ENCODE results near the gene WDFY4.

WDFY4 gene

DNA sequence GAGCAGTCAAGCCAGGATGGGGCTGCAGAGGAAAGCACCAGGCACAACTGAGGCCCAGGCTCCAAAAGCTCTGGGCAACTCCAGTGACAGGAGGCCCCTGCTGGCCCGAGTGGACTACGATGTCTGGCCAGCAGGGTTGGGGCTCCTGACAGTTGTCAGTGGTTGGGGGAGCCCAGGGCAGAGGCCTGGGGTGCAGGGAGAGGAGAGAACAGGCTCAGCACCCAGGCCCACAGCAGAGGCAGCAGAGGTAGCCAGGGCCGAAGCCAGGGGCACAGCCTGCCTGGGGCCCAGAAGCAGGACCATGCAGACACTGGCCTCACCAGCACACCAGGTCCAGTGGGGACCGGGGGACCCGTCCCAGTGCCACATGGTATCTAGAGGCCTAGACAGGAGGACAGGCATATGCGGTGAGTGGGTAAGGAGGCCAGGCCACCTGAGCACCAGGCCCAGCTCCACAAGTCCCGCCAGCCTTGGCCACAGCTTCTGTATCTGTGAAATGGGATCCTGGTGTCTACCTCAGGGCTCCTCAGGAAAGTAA lies 301.0 kb downstream of the WDFY4 start:
- ATAC-seq (no peak), DNase-seq (no peak)

- DNase-seq = no peak
Measured at GRCh38 chr10:48990226-48990625, 305.6 kb downstream of the WDFY4 start.

GRCh38 chr10:48993627-48994026 lies 309.0 kb downstream of the WDFY4 start:
- DNase-seq (no peak), ATAC-seq (no peak)

More at GRCh38 chr10:48990226-48990625, 305.6 kb downstream of the WDFY4 start:
- no peak for ATAC-seq

GRCh38 chr10:48996329-48996728 lies 311.7 kb downstream of the WDFY4 start:
- ATAC-seq (no peak), DNase-seq (no peak)

GRCh38 chr10:48999346-48999745 lies 314.7 kb downstream of the WDFY4 start:
- DNase-seq (no peak), ATAC-seq (no peak)

- DNase-seq (no peak), ATAC-seq (no peak)
Measured at GRCh38 chr10:49000437-49001398, 316.0 kb downstream of the WDFY4 start.

DNA sequence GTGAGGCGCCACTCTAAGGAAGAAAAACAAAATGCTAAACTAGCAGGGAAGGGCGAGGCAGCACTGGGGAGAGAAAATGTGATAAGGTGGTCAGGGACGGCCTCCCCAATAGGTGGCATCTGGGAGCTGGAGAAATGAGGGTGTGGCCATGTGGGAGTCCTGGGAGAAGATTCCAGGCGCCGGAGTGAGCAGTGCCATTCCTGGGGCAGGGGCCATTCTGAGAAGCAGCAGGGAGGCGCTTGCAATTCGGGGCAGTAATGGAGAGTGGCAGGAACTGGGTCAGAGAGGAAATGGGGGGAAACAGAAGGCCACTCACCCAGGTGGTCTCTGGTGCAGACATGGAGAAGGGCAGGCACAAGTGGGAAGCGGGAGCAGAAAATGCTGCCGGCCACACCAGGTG lies 316.7 kb downstream of the WDFY4 start:
- DNase-seq (no peak), ATAC-seq (no peak)

GRCh38 chr10:49001870-49002672 lies 317.4 kb downstream of the WDFY4 start:
- ATAC-seq = no peak

GRCh38 chr10:49005270-49005669 lies 320.6 kb downstream of the WDFY4 start:
- no peak for ATAC-seq
- DNase-seq = no peak

More at GRCh38 chr10:49001870-49002672, 317.4 kb downstream of the WDFY4 start:
- no peak for DNase-seq

DNA sequence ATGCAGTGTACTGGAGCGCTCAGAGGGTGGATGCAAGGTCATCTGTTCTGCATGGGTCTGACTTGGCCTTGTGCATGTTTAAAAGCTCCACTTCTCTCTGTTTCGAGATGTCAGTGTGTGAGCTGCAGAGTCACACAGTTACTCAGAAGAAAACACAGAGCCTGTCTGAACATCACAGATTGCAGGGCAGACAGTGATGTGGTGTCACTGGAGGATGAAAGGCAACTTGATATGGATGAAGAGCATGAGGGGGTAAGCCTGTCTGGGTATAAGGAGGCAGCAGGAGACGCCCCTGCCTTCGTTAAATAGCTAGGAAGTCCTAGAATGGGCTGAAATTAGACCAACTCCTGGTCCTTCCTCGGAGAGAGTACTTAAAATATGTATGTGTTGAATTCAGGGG lies 322.5 kb downstream of the WDFY4 start:
- DNase-seq (no peak), ATAC-seq (no peak)

DNA sequence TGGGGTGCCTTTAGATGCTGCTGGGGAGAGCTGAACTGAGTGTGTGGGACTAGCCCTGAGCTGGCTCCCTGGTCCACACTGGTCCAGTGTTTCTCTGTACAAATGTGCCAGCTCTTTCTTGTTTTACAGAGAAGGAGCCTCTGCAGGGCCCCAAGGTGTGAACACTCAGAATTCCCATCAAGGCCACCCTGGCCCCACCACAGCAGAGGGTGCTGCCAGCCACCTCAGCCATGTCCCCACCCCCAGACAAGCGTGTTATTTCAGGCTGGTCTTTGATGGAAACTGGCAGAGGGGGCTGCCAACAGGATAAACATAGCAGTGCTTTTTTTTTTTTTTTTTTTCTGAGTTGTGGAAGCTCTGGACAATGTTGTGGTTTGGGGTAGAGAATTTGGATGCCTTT lies 323.4 kb downstream of the WDFY4 start:
- DNase-seq (no peak), ATAC-seq (no peak)

- no peak for ATAC-seq
- DNase-seq = no peak
Measured at GRCh38 chr10:49008505-49009198, 324.0 kb downstream of the WDFY4 start.

GRCh38 chr10:49009199-49009979 lies 324.7 kb downstream of the WDFY4 start:
- DNase-seq = no peak
- no peak for ATAC-seq

- ATAC-seq = no peak
Measured at GRCh38 chr10:49010295-49010694, 325.6 kb downstream of the WDFY4 start.

DNA sequence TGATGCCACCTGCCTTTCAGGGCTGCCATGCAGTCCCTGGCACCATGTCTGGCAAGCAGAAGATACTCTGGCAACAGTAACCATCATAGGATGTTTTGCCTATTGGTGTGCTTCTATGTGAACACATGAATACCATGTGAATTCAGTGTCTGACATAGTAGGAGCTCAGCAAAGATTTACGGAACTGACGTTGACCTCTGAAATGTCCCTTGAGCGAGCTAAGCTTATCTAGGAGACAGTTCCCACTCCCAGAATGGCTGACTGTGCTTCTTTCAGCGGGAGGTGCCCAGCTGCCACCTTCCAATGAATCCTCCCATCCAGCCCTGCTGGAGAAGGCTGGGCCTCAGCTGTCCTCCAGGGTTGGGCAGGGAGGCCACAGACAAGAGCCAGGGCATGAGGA lies 326.2 kb downstream of the WDFY4 start:
- ATAC-seq (no peak), DNase-seq (no peak)

More at GRCh38 chr10:49010295-49010694, 325.6 kb downstream of the WDFY4 start:
- no peak for DNase-seq

- DNase-seq = no peak
- ATAC-seq = no peak
Measured at GRCh38 chr10:49011756-49012155, 327.1 kb downstream of the WDFY4 start.

GRCh38 chr10:49012603-49013002 lies 327.9 kb downstream of the WDFY4 start:
- DNase-seq (no peak), ATAC-seq (no peak)

GRCh38 chr10:49015700-49016099 lies 331.0 kb downstream of the WDFY4 start:
- DNase-seq = no peak
- ATAC-seq = no peak

GRCh38 chr10:49021685-49022084 lies 337.0 kb downstream of the WDFY4 start:
- no peak for DNase-seq
- no peak for ATAC-seq

DNA sequence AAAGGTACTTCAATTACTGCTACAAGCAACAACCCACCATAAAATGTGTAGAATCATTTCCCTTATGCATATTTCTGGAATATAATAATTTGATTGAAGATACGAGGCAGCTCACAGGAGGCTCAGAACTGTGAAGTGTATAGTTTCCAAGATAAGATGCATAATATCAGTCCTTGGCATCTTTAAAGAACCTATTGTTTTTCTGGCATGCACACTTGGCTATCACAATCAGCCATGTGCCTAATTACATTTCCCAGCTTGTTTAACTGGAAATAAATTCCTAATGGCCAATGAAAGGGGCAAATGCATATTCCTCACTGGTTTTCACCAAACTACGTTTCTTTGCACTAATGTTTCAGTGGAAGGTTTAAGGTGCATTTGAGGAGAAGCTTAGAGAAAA lies 338.4 kb downstream of the WDFY4 start:
- ATAC-seq = no peak
- no peak for DNase-seq

- DNase-seq (no peak), ATAC-seq (no peak)
Measured at GRCh38 chr10:49023752-49024151, 339.1 kb downstream of the WDFY4 start.
